Epithelial cell of proximal tubule (primary cell): ENCODE data around the gene PDE6A. TPM values are rescaled to one million over a fixed set of nuclear protein-coding genes. Genes with fewer than 3 reads are reported as not detected.

Experiments
- DNase-seq: peaks from one replicate; pipeline ENCODE4 v3.0.0-alpha.2; 2011; ENCODE audit warnings: low read depth
- H3K4me3 ChIP-seq: 2 replicates; pipeline ENCODE4 v1.5.1; 2011; ENCODE audit warnings: low read depth, mild to moderate bottlenecking, low read length
- CTCF ChIP-seq: conservative IDR thresholded peaks from 2 replicates; pipeline ENCODE4 v1.5.1; 2012; ENCODE audit warnings: low read depth, mild to moderate bottlenecking, low read length
- total RNA-seq: library from RNA; depleted of rRNA; stranded (reverse); fragments of >200 nt; gene quantifications from 2 replicates; pipeline ENCODE4 v1.2.3, GENCODE V29; 2015

The PDE6A gene
- total RNA-seq, 1 donor from 2014 or later, result not detected

- no peak for TF ChIP-seq CTCF
- peak overlapping the region; percentile 87 for H3K4me3 ChIP-seq
- no peak for DNase-seq
Measured at GRCh38 chr5:149961186-149961685, 16.6 kb upstream of the PDE6A start.

GRCh38 chr5:149960272-149961185, 15.9 kb upstream of the PDE6A start, which contains the start of gene SLC26A2:
SLC26A2 (plus strand) TSS chr5:149960758; CDS start chr5:149977653, 16,895 bp downstream.
- peak; percentile 81 for DNase-seq
- no peak for TF ChIP-seq CTCF
- H3K4me3 ChIP-seq, result peak within 1 kb of the TSS; percentile 87

- peak; percentile 71 for TF ChIP-seq CTCF
- peak overlapping the region; percentile 87 for H3K4me3 ChIP-seq
- DNase-seq, result no peak
Measured at GRCh38 chr5:149959406-149960236, 15.0 kb upstream of the PDE6A start.

- TF ChIP-seq CTCF, result no peak
- no peak overlapping the region for H3K4me3 ChIP-seq
- DNase-seq, result peak; percentile 91
Measured at GRCh38 chr5:149957855-149958254, 13.3 kb upstream of the PDE6A start.

GRCh38 chr5:149956685-149957084, 12.1 kb upstream of the PDE6A start:
- H3K4me3 ChIP-seq, result no peak overlapping the region
- TF ChIP-seq CTCF, result no peak
- DNase-seq, result no peak

GRCh38 chr5:149954798-149955197, 10.2 kb upstream of the PDE6A start:
- no peak overlapping the region for H3K4me3 ChIP-seq
- TF ChIP-seq CTCF, result no peak
- DNase-seq, result no peak
